ENCODE results near the gene HTR1D. TPM values are rescaled to one million over a fixed set of nuclear protein-coding genes. Genes with fewer than 3 reads are reported as not detected.
A peak's percentile ranks its signal among the peaks of the same experiment; 100 is the strongest.

Gene HTR1D
- total and polyA plus RNA-seq, 2 donors (not counting 3 experiments of a cell fraction or from before 2014, with no cell fraction given): 1.5 to 1.9 TPM

- Histone ChIP-seq H3K79me2 (ENCODE audit: control insufficient read depth, insufficient read depth, low read length) (peaks cover 57% of the 10 kb centered on the region), H3K27me3 (ENCODE audit: control insufficient read depth in 2 of 2, insufficient read depth in 2 of 2, low read length in 2 of 2) (no peaks in the 10 kb centered on the region), H3K4me3 (replicated peaks in 1 of 3; ENCODE audit: insufficient read depth in 1 of 3, low read depth in 1 of 3, low read length in 3 of 3) (peak overlapping the region; percentile 84 to 95 (median 93)), H3K9me3 (replicated peaks; ENCODE audit: control insufficient read depth, insufficient read depth, low read length) (no peaks in the 10 kb centered on the region), H3K4me2 (ENCODE audit: insufficient read depth, low read length) (peak overlapping the region; percentile 73), H3K9me1 (replicated peaks; ENCODE audit: control insufficient read depth, extremely low read depth, insufficient read depth, low read length) (no peaks in the 10 kb centered on the region), H3K27ac (ENCODE audit: insufficient read depth, low read depth, low read length) (peak overlapping the region; percentile 59), H3K36me3 (ENCODE audit: control insufficient read depth in 2 of 2, extremely low read depth in 1 of 2, insufficient read depth in 2 of 2, low read length in 2 of 2) (no peaks in the 10 kb centered on the region), H3K4me1 (ENCODE audit: control insufficient read depth, extremely low read depth, insufficient read depth, low read length) (peaks cover 33% of the 10 kb centered on the region), H2AFZ (ENCODE audit: low read depth, low read length) (no peak overlapping the region), H3K9ac (replicated peaks; ENCODE audit: extremely low read depth, insufficient read depth, low read length) (peak overlapping the region; percentile 71), H4K20me1 (replicated peaks; ENCODE audit: control insufficient read depth, extremely low read depth, insufficient read depth, low read length) (peaks cover 13% of the 10 kb centered on the region)
- dilution Hi-C loops (cut with MboI; ENCODE audit: extremely low pct_ligation_motif_present, low sequenced_read_pairs): no loop called here
- POLR2A ChIA-PET: interaction anchor here (0.7 to 3.6 kb wide), 7 partner anchors 9 to 69 kb away, joined by 3 to 13 read pairs (median 6); no protein-coding TSS in a partner anchor
- TSS peak; percentile 25 for BruUV-seq (replicated peaks)
- TF ChIP-seq, protein P1, sequence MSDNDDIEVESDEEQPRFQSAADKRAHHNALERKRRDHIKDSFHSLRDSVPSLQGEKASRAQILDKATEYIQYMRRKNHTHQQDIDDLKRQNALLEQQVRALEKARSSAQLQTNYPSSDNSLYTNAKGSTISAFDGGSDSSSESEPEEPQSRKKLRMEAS (IDR thresholded peaks at IDR 0.05; ENCODE audit: insufficient read depth, insufficient read length): no peak
- TF ChIP-seq POLR2A (IDR thresholded peaks at IDR 0.05; ENCODE audit: low read depth, low read length) (peak; percentile 51), POLR2AphosphoS5 (IDR thresholded peaks at IDR 0.05; ENCODE audit: insufficient read depth, low read depth, low read length) (peak; percentile 32)
- DNase-seq (ENCODE audit: low read depth, low spot score) (peak; percentile 48), FAIRE-seq (peak; percentile 38)
- CTCF ChIA-PET: interaction anchor here (2.8 to 13.1 kb wide), 4 partner anchors 12 to 73 kb away, joined by 11 to 129 read pairs (median 59); no protein-coding TSS in a partner anchor
- intact Hi-C loops (cut with micrococcal nuclease): loop anchor here (1.0 to 2.0 kb wide), 6 partner anchors 10 to 317 kb away; partner anchors contain the start of gene ASAP3
Measured at GRCh38 chr1:23167353-23168078, 49.8 kb downstream of the HTR1D start.

GRCh38 chr1:23166854-23167253 is 50.4 kb downstream of the HTR1D start:
- no peak for DNase-seq (ENCODE audit: low read depth, low spot score)
- Histone ChIP-seq H3K79me2 (ENCODE audit: control insufficient read depth, insufficient read depth, low read length) (peaks cover 64% of the 10 kb centered on the region), H3K4me2 (ENCODE audit: insufficient read depth, low read length) (peak overlapping the region; percentile 73), H3K27ac (ENCODE audit: insufficient read depth, low read depth, low read length) (no peak overlapping the region), H3K9me3 (replicated peaks; ENCODE audit: control insufficient read depth, insufficient read depth, low read length) (no peaks in the 10 kb centered on the region), H3K9me1 (replicated peaks; ENCODE audit: control insufficient read depth, extremely low read depth, insufficient read depth, low read length) (no peaks in the 10 kb centered on the region), H3K9ac (replicated peaks; ENCODE audit: extremely low read depth, insufficient read depth, low read length) (peak overlapping the region; percentile 71), H3K4me1 (ENCODE audit: control insufficient read depth, extremely low read depth, insufficient read depth, low read length) (peaks cover 33% of the 10 kb centered on the region), H2AFZ (ENCODE audit: low read depth, low read length) (no peak overlapping the region), H4K20me1 (replicated peaks; ENCODE audit: control insufficient read depth, extremely low read depth, insufficient read depth, low read length) (peaks cover 13% of the 10 kb centered on the region), H3K36me3 (ENCODE audit: control insufficient read depth in 2 of 2, extremely low read depth in 1 of 2, insufficient read depth in 2 of 2, low read length in 2 of 2) (no peaks in the 10 kb centered on the region), H3K4me3 (replicated peaks in 1 of 3; ENCODE audit: insufficient read depth in 1 of 3, low read depth in 1 of 3, low read length in 3 of 3) (peak overlapping the region; percentile 84 to 95 (median 93)), H3K27me3 (ENCODE audit: control insufficient read depth in 2 of 2, insufficient read depth in 2 of 2, low read length in 2 of 2) (no peaks in the 10 kb centered on the region)
- FAIRE-seq: no peak
- BruUV-seq (replicated peaks): no TSS peak
- POLR2A ChIA-PET: interaction anchor here (1.0 to 3.6 kb wide), 5 partner anchors 9 to 64 kb away, joined by 3 to 13 read pairs (median 6); no protein-coding TSS in a partner anchor
- dilution Hi-C loops (cut with MboI; ENCODE audit: extremely low pct_ligation_motif_present, low sequenced_read_pairs) (no loop called here), intact Hi-C loops (cut with micrococcal nuclease) (loop anchor here (2.0 kb wide), 1 partner anchor 18 kb away; no protein-coding TSS in a partner anchor)
- TF ChIP-seq FOS (IDR thresholded peaks at IDR 0.05; ENCODE audit: borderline replicate concordance, insufficient read depth, low read length) (no peak), POLR2A (IDR thresholded peaks at IDR 0.05; ENCODE audit: low read depth, low read length) (no peak), JUN (IDR thresholded peaks at IDR 0.05; ENCODE audit: borderline replicate concordance, insufficient read depth, insufficient read length, low read depth) (no peak), POLR2AphosphoS5 (IDR thresholded peaks at IDR 0.05; ENCODE audit: insufficient read depth, low read depth, low read length) (no peak), GATA2 (IDR thresholded peaks at IDR 0.05; ENCODE audit: insufficient read depth, insufficient read length, low read depth, low read length) (no peak), EZH2 (IDR thresholded peaks at IDR 0.05; ENCODE audit: borderline replicate concordance, low read depth, low read length, severe bottlenecking) (no peak)
- CTCF ChIA-PET: interaction anchor here (0.6 to 13.1 kb wide), 5 partner anchors 12 to 190 kb away, joined by 3 to 129 read pairs (median 34); no protein-coding TSS in a partner anchor

All from endothelial cell of umbilical vein (primary cell).